Right kidney (tissue), 9 donors: ENCODE data around the gene TINAGL1.
A peak's percentile ranks its signal among the peaks of the same experiment; 100 is the strongest.

Source experiments
- DNase-seq: peaks from one replicate; pipeline ENCODE4 v3.0.0-alpha.2; 2016
- long read RNA-seq, 8 donors: transcript quantifications; one replicate each; lab custom pipeline, GENCODE V29; 2026

The TINAGL1 gene
- long read RNA-seq, donor 1, transcript TINAGL1-201 (12 exons, 2,187 nt): major isoform, 9 of 10 reads
- long read RNA-seq, donor 1, partial matches to known transcripts: 0 of 10 reads
- long read RNA-seq, donor 1, other reads (novel, unspliced or antisense): 0 of 10 reads
- long read RNA-seq, donor 2, partial matches to known transcripts: 0 of 4 reads
- long read RNA-seq, donor 2, other reads (novel, unspliced or antisense): 0 of 4 reads
- long read RNA-seq, donor 3, transcript TINAGL1-201 (12 exons, 2,187 nt): major isoform, 12 of 12 reads
- long read RNA-seq, donor 3, partial matches to known transcripts: 0 of 12 reads
- long read RNA-seq, donor 3, other reads (novel, unspliced or antisense): 0 of 12 reads
- long read RNA-seq, donor 4, transcript TINAGL1-201 (12 exons, 2,187 nt): major isoform, 13 of 16 reads
- long read RNA-seq, donor 4, partial matches to known transcripts: 0 of 16 reads
- long read RNA-seq, donor 4, other reads (novel, unspliced or antisense): 0 of 16 reads
- long read RNA-seq, donor 5, partial matches to known transcripts: 0 of 4 reads
- long read RNA-seq, donor 5, other reads (novel, unspliced or antisense): 0 of 4 reads
- long read RNA-seq, donor 6, transcript TINAGL1-201 (12 exons, 2,187 nt): major isoform, 10 of 70 reads
- long read RNA-seq, donor 6, partial matches to known transcripts: 60 of 70 reads
- long read RNA-seq, donor 6, other reads (novel, unspliced or antisense): 0 of 70 reads
- long read RNA-seq, donor 7, transcript TINAGL1-201 (12 exons, 2,187 nt): major isoform, 7 of 68 reads
- long read RNA-seq, donor 7, partial matches to known transcripts: 61 of 68 reads
- long read RNA-seq, donor 7, other reads (novel, unspliced or antisense): 0 of 68 reads
- long read RNA-seq, donor 8, transcript TINAGL1-201 (12 exons, 2,187 nt): major isoform, 9 of 9 reads
- long read RNA-seq, donor 8, partial matches to known transcripts: 0 of 9 reads
- long read RNA-seq, donor 8, other reads (novel, unspliced or antisense): 0 of 9 reads

- DNase-seq: peak; percentile 73
Measured at GRCh38 chr1:31576201-31576669, at the start of gene TINAGL1. TSS of gene TINAGL1 (plus strand) at chr1:31576515. CDS start at chr1:31577149, 634 bp downstream.

GRCh38 chr1:31529999-31530684 lies 46.2 kb upstream of the TINAGL1 start:
- no peak for DNase-seq

GRCh38 chr1:31531177-31531999 lies 44.9 kb upstream of the TINAGL1 start:
- DNase-seq: no peak

GRCh38 chr1:31532173-31532572 lies 44.1 kb upstream of the TINAGL1 start:
- no peak for DNase-seq

GRCh38 chr1:31535561-31535960 lies 40.8 kb upstream of the TINAGL1 start:
- DNase-seq: no peak

- DNase-seq: no peak
Measured at GRCh38 chr1:31539329-31539728, 37.0 kb upstream of the TINAGL1 start.

GRCh38 chr1:31541194-31541593 lies 35.1 kb upstream of the TINAGL1 start:
- DNase-seq: no peak

GRCh38 chr1:31545927-31546540 lies 30.3 kb upstream of the TINAGL1 start:
- DNase-seq: no peak

GRCh38 chr1:31548534-31548906 lies 27.8 kb upstream of the TINAGL1 start:
- DNase-seq: no peak

- peak; percentile 80 for DNase-seq
Measured at GRCh38 chr1:31548907-31549808, 27.2 kb upstream of the TINAGL1 start.

GRCh38 chr1:31549809-31550620 lies 26.3 kb upstream of the TINAGL1 start:
- DNase-seq: no peak

- no peak for DNase-seq
Measured at GRCh38 chr1:31551208-31551607, 25.1 kb upstream of the TINAGL1 start.

- DNase-seq: no peak
Measured at GRCh38 chr1:31552489-31552888, 23.8 kb upstream of the TINAGL1 start.

GRCh38 chr1:31556481-31557006 lies 19.8 kb upstream of the TINAGL1 start:
- DNase-seq: no peak

- DNase-seq: no peak
Measured at GRCh38 chr1:31559715-31560114, 16.6 kb upstream of the TINAGL1 start.

GRCh38 chr1:31560394-31560793 lies 15.9 kb upstream of the TINAGL1 start:
- no peak for DNase-seq

GRCh38 chr1:31562707-31563360 lies 13.5 kb upstream of the TINAGL1 start:
- no peak for DNase-seq

- DNase-seq: no peak
Measured at GRCh38 chr1:31564606-31564989, 11.7 kb upstream of the TINAGL1 start.
